ENCODE measurements around the gene ELMO2.

ELMO2 gene, protein sequence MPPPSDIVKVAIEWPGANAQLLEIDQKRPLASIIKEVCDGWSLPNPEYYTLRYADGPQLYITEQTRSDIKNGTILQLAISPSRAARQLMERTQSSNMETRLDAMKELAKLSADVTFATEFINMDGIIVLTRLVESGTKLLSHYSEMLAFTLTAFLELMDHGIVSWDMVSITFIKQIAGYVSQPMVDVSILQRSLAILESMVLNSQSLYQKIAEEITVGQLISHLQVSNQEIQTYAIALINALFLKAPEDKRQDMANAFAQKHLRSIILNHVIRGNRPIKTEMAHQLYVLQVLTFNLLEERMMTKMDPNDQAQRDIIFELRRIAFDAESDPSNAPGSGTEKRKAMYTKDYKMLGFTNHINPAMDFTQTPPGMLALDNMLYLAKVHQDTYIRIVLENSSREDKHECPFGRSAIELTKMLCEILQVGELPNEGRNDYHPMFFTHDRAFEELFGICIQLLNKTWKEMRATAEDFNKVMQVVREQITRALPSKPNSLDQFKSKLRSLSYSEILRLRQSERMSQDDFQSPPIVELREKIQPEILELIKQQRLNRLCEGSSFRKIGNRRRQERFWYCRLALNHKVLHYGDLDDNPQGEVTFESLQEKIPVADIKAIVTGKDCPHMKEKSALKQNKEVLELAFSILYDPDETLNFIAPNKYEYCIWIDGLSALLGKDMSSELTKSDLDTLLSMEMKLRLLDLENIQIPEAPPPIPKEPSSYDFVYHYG

DNA sequence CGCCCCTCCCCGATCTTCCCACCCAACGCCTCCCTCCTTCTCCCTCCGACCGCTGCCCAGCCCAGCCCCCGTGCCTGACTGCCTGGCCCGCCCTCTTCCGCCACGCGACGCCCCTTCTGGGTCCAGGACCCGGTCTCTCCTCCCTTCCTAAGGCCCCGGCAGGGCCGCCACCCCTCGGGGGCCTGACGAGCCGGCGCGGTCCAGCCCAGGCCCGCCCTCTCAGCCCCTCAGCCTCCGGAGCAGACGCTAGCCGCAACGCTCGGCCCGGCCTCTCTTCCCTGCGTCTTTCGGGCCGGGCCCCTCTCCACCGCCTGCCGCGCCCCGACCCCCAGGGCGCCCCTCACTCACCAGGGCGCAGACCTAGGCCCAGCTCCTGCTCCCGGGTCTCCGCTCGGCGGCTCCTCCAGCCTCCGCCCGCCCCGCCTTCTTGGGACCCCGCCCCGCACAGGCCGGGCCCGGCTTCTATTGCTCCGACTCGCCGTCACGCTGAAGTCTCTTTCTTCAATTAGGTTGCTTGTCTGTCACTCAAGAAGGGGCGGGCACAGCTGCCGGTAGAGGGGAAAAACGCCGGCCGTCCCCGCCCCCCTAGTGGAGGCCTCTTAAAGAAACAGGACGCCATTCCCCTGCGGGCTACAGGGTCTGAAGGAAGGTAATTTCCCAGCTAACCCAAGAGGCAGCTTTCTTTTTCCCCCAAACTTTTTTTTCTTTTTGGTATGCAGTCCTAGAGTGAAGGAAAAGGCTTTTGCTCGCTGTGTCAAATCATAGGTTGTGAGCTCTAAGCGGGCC, at the start of gene ELMO2:
Gene ELMO2, minus strand, starts transcription at position 416 of the 786 bp plus-strand sequence. CDS start 12,133 bp downstream, outside the sequence.
- no peaks in the 10 kb centered on the region for H3K4me1 ChIP-seq (ENCODE audit: control insufficient read depth, insufficient read depth, low read length)
- DNase-seq (ENCODE audit: low read depth, low spot score) = peak; percentile 76
- H3K27ac ChIP-seq (ENCODE audit: low read length) = no peak within 1 kb of the TSS
- H3K36me3 ChIP-seq (ENCODE audit: control insufficient read depth, insufficient read depth, low read length) = no peaks in the 10 kb centered on the region
- peak within 1 kb of the TSS; percentile 76 for H3K4me3 ChIP-seq (ENCODE audit: low read length)
- no CpG with 5 or more reads among the region's 60 CpGs for WGBS (ENCODE audit: insufficient coverage, insufficient read length)
- H3K9me3 ChIP-seq (ENCODE audit: control insufficient read depth, insufficient read depth, low read length) = no peaks in the 10 kb centered on the region
- no peaks in the 10 kb centered on the region for H3K27me3 ChIP-seq (ENCODE audit: control insufficient read depth, insufficient read depth, low read length)

- peaks cover 2% of the 10 kb centered on the region; the same call in 1 of the 2 replicates for H3K36me3 ChIP-seq (ENCODE audit: control insufficient read depth, insufficient read depth, low read length)
- H3K27me3 ChIP-seq (ENCODE audit: control insufficient read depth, insufficient read depth, low read length) = no peaks in the 10 kb centered on the region
- peaks cover 3% of the 10 kb centered on the region for H3K9me3 ChIP-seq (ENCODE audit: control insufficient read depth, insufficient read depth, low read length)
- no peak overlapping the region for H3K27ac ChIP-seq (ENCODE audit: low read length)
- WGBS (ENCODE audit: insufficient coverage, insufficient read length) = 100% methylated on average over 1 of the region's 2 CpGs
- DNase-seq (ENCODE audit: low read depth, low spot score) = no peak
- H3K4me3 ChIP-seq (ENCODE audit: low read length) = no peak overlapping the region
- H3K4me1 ChIP-seq (ENCODE audit: control insufficient read depth, insufficient read depth, low read length) = no peaks in the 10 kb centered on the region
Measured at GRCh38 chr20:46455729-46456128, 49.3 kb upstream of the ELMO2 start.

GRCh38 chr20:46446851-46447250, 40.4 kb upstream of the ELMO2 start:
- H3K4me1 ChIP-seq (ENCODE audit: control insufficient read depth, insufficient read depth, low read length) = no peaks in the 10 kb centered on the region
- H3K27ac ChIP-seq (ENCODE audit: low read length) = no peak overlapping the region
- DNase-seq (ENCODE audit: low read depth, low spot score) = no peak
- H3K36me3 ChIP-seq (ENCODE audit: control insufficient read depth, insufficient read depth, low read length) = no peaks in the 10 kb centered on the region
- no peak overlapping the region for H3K4me3 ChIP-seq (ENCODE audit: low read length)
- peaks cover 1% of the 10 kb centered on the region; the same call in 1 of the 2 replicates for H3K9me3 ChIP-seq (ENCODE audit: control insufficient read depth, insufficient read depth, low read length)
- WGBS (ENCODE audit: insufficient coverage, insufficient read length) = no CpG with 5 or more reads among the region's 5 CpGs
- no peaks in the 10 kb centered on the region for H3K27me3 ChIP-seq (ENCODE audit: control insufficient read depth, insufficient read depth, low read length)

DNA sequence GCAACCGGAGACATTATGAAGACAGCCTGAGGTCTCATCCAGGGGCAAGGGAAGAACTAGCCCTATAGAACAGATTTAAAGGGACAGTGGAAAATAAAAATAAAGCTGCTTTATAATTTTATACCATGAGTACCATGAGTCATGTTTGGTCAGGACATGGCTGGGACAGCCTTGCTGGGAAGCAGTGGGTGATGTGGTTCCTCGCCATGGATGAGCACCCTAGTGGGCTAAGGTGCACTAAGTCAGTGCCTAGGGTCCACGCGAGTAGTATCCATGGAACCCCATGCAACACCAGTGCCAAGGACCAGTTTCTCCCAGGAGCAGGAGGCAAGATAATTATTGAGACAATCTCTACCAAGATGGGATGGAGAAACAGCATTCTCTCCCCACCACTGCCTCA, 33.4 kb upstream of the ELMO2 start:
- Histone ChIP-seq H3K4me3 (ENCODE audit: low read length) (no peak overlapping the region), H3K36me3 (ENCODE audit: control insufficient read depth, insufficient read depth, low read length) (no peaks in the 10 kb centered on the region), H3K4me1 (ENCODE audit: control insufficient read depth, insufficient read depth, low read length) (no peaks in the 10 kb centered on the region), H3K27ac (ENCODE audit: low read length) (no peak overlapping the region), H3K9me3 (ENCODE audit: control insufficient read depth, insufficient read depth, low read length) (no peaks in the 10 kb centered on the region), H3K27me3 (ENCODE audit: control insufficient read depth, insufficient read depth, low read length) (no peaks in the 10 kb centered on the region)
- no CpG with 5 or more reads among the region's 4 CpGs for WGBS (ENCODE audit: insufficient coverage, insufficient read length)
- DNase-seq (ENCODE audit: low read depth, low spot score) = no peak

GRCh38 chr20:46438156-46438750, 31.8 kb upstream of the ELMO2 start:
- Histone ChIP-seq H3K4me1 (ENCODE audit: control insufficient read depth, insufficient read depth, low read length) (no peaks in the 10 kb centered on the region), H3K9me3 (ENCODE audit: control insufficient read depth, insufficient read depth, low read length) (no peaks in the 10 kb centered on the region), H3K36me3 (ENCODE audit: control insufficient read depth, insufficient read depth, low read length) (no peaks in the 10 kb centered on the region), H3K4me3 (ENCODE audit: low read length) (no peak overlapping the region), H3K27me3 (ENCODE audit: control insufficient read depth, insufficient read depth, low read length) (no peaks in the 10 kb centered on the region), H3K27ac (ENCODE audit: low read length) (no peak overlapping the region)
- no CpG with 5 or more reads among the region's 4 CpGs for WGBS (ENCODE audit: insufficient coverage, insufficient read length)
- no peak for DNase-seq (ENCODE audit: low read depth, low spot score)

DNA sequence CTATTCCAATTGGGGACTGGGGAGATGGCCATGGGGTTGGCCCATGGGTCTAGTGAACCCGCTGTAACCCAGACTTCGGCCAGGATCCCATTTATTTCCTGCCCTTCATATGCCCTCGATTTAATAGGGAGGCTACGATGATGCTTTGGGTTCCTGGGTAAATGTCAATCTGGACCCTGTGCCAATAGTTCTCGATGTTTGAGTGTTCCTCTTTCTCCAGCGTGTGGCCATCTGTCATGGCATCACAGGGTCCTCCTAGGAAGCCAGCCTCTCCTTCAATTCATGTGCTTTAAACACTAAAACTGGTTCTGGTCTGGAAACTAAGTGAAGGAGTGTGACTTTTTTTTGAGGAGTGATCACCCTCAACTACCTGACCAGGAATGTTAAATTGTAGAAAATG, 28.7 kb upstream of the ELMO2 start:
- H3K4me3 ChIP-seq (ENCODE audit: low read length) = no peak overlapping the region
- H3K27me3 ChIP-seq (ENCODE audit: control insufficient read depth, insufficient read depth, low read length) = no peaks in the 10 kb centered on the region
- no CpG with 5 or more reads among the region's 6 CpGs for WGBS (ENCODE audit: insufficient coverage, insufficient read length)
- DNase-seq (ENCODE audit: low read depth, low spot score) = no peak
- H3K27ac ChIP-seq (ENCODE audit: low read length) = no peak overlapping the region
- no peaks in the 10 kb centered on the region for H3K9me3 ChIP-seq (ENCODE audit: control insufficient read depth, insufficient read depth, low read length)
- no peaks in the 10 kb centered on the region for H3K36me3 ChIP-seq (ENCODE audit: control insufficient read depth, insufficient read depth, low read length)
- no peaks in the 10 kb centered on the region for H3K4me1 ChIP-seq (ENCODE audit: control insufficient read depth, insufficient read depth, low read length)

DNA sequence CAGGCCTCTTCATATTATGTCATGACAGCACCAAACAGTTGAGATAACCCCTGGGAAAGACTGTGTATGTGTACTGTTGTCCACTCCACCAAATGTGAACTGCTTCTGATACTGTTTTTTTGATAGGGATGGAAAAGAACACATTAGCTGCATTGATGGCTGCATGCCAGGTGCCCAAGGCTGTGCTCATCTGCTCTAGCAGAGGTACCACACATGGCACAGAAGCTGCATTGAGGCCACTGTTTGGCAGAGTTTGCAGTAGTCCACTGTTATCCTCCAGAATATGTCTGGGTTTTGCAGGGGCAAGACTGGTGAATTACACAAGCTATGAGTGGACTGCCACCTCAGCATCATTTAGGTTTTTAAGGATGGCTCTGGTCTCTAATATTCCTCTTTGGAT, 28.2 kb upstream of the ELMO2 start:
- no peak for DNase-seq (ENCODE audit: low read depth, low spot score)
- Histone ChIP-seq H3K27me3 (ENCODE audit: control insufficient read depth, insufficient read depth, low read length) (no peaks in the 10 kb centered on the region), H3K4me1 (ENCODE audit: control insufficient read depth, insufficient read depth, low read length) (no peaks in the 10 kb centered on the region), H3K4me3 (ENCODE audit: low read length) (no peak overlapping the region), H3K36me3 (ENCODE audit: control insufficient read depth, insufficient read depth, low read length) (no peaks in the 10 kb centered on the region), H3K27ac (ENCODE audit: low read length) (no peak overlapping the region), H3K9me3 (ENCODE audit: control insufficient read depth, insufficient read depth, low read length) (no peaks in the 10 kb centered on the region)

DNA sequence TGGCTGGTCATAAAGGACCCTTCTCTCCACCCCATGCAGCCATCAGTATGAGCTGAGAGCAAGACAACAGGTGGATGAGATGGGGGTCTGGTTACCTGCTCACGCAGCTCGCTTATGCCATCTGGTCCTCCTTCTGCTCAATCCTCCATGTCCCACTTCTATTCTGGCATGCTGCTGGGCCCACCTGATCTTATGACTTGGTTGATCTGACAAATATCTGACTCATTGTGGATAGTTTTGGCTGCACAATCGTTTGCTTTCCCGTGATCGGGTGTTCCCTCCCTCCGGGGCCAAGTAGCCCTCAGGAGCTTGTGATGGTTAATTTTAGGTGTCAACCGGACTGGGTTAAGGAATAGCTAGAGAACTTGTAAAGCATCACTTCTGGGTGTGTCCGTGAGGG, 26.6 kb upstream of the ELMO2 start:
- Histone ChIP-seq H3K4me1 (ENCODE audit: control insufficient read depth, insufficient read depth, low read length) (no peaks in the 10 kb centered on the region), H3K27ac (ENCODE audit: low read length) (no peak overlapping the region), H3K27me3 (ENCODE audit: control insufficient read depth, insufficient read depth, low read length) (no peaks in the 10 kb centered on the region), H3K4me3 (ENCODE audit: low read length) (no peak overlapping the region), H3K36me3 (ENCODE audit: control insufficient read depth, insufficient read depth, low read length) (no peaks in the 10 kb centered on the region), H3K9me3 (ENCODE audit: control insufficient read depth, insufficient read depth, low read length) (no peaks in the 10 kb centered on the region)
- WGBS (ENCODE audit: insufficient coverage, insufficient read length) = no CpG with 5 or more reads among the region's 8 CpGs
- no peak for DNase-seq (ENCODE audit: low read depth, low spot score)

DNA sequence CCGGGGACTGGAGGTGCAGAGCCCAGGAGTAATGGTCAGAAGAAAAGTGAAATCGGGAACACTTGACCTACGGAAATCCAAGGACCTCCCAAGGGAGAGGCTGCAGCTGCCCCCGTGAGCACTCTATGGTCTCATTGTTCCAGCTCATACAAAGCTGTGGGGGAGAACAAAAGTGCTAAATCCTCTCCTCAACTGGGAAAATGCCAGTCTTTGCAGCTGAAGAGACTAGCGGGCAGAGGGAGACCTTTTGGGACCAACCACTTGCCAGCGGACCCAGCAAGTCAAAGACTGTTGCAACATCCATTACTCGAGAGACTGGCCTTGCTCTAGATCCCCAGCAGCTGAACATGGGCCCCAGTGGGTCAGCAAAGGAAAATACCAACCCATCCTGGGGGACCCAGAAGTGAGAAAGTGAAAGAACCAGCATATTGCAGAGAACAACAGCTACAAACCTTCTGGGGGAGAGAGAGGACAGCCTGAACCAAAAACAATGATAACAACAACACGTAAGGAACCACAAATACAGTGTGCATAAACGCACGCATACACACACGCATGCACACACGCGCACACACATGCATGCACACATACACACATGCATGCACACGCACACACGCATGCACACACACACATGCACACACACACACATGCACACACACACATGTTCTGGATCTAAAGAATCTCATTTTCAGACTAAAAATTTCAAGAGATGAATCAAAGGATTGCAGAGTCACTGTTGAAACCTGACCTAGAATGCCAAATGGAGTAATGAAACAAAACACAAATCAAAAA, 24.7 kb upstream of the ELMO2 start:
- H3K27me3 ChIP-seq (ENCODE audit: control insufficient read depth, insufficient read depth, low read length) = no peaks in the 10 kb centered on the region
- no peaks in the 10 kb centered on the region for H3K36me3 ChIP-seq (ENCODE audit: control insufficient read depth, insufficient read depth, low read length)
- no peak overlapping the region for H3K4me3 ChIP-seq (ENCODE audit: low read length)
- DNase-seq (ENCODE audit: low read depth, low spot score) = no peak
- no peaks in the 10 kb centered on the region for H3K4me1 ChIP-seq (ENCODE audit: control insufficient read depth, insufficient read depth, low read length)
- WGBS (ENCODE audit: insufficient coverage, insufficient read length) = no CpG with 5 or more reads among the region's 15 CpGs
- H3K9me3 ChIP-seq (ENCODE audit: control insufficient read depth, insufficient read depth, low read length) = no peaks in the 10 kb centered on the region
- no peak overlapping the region for H3K27ac ChIP-seq (ENCODE audit: low read length)
